ENCODE results near the gene APBA1.

GRCh38 chr9:69542058-69542457 is 130.1 kb downstream of the APBA1 start:
- TF ChIP-seq CTCF (IDR thresholded peaks at IDR 0.05) (no peak), POLR2A (IDR thresholded peaks at IDR 0.05) (no peak)

All from heart left ventricle (tissue), 13 donors.